OCI-LY7 (cell line): ENCODE results near the gene SH2D3A. TPM values are rescaled to one million over a fixed set of nuclear protein-coding genes. Genes with fewer than 3 reads are reported as not detected.

Experiments
- BruUV-seq: library from RNA; stranded (reverse); fragments of 400-500 nt; replicated peaks from 2 replicates; lab custom pipeline; 2021; lab: Mats Ljungman, UMichigan
- CTCF ChIA-PET: fragments of 300-600 bp; sonication (Branson Sonifier 250); formaldehyde crosslinking; loops from one replicate; lab custom pipeline; 2022; ENCODE audit warnings: antibody characterized with exemption; ENCODE audit not compliant: unreplicated experiment; lab: Charles Lee
- POLR2A ChIA-PET: fragments of 300-600 bp; sonication (Branson Sonifier 250); formaldehyde crosslinking; loops from one replicate; lab custom pipeline; 2022; ENCODE audit warnings: antibody characterized with exemption; lab: Charles Lee
- DNase-seq: peaks from one replicate; pipeline ENCODE4 v3.0.0-alpha.2; 2015; ENCODE audit warnings: low spot score
- H2AFZ ChIP-seq: fragments of 200-600 bp; sonication (generic), shearing (Covaris generic); 2 replicates; pipeline ENCODE4 v1.6.1; 2014; ENCODE audit warnings: mild to moderate bottlenecking, antibody characterized with exemption, low read length, moderate library complexity
- H3K27ac ChIP-seq: fragments of 200-600 bp; sonication (generic); 2 replicates; pipeline ENCODE4 v1.5.1; 2014; ENCODE audit warnings: mixed run types, low read depth, mild to moderate bottlenecking, moderate library complexity, low read length, inconsistent platforms; ENCODE audit not compliant: poor library complexity, severe bottlenecking
- H3K36me3 ChIP-seq: fragments of 200-600 bp; sonication (generic); 2 replicates; pipeline ENCODE4 v1.6.1; 2014; ENCODE audit warnings: mild to moderate bottlenecking, antibody characterized with exemption, low read length, moderate library complexity, mixed read lengths; ENCODE audit not compliant: insufficient read depth
- H3K4me1 ChIP-seq: fragments of 200-600 bp; sonication (generic); 2 replicates; pipeline ENCODE4 v1.5.1; 2014; ENCODE audit warnings: mild to moderate bottlenecking, low read length; ENCODE audit not compliant: insufficient read depth, poor library complexity, severe bottlenecking
- H3K4me2 ChIP-seq: fragments of 200-600 bp; sonication (generic); 2 replicates; pipeline ENCODE4 v1.6.1; 2014; ENCODE audit warnings: mild to moderate bottlenecking, low read length
- H3K4me3 ChIP-seq: fragments of 200-600 bp; sonication (generic); 2 replicates; pipeline ENCODE4 v1.5.1; 2014; ENCODE audit warnings: mild to moderate bottlenecking, low read depth, low read length; ENCODE audit not compliant: poor library complexity, severe bottlenecking
- H3K79me2 ChIP-seq: fragments of 200-600 bp; sonication (generic); 2 replicates; pipeline ENCODE4 v1.6.1; 2016; ENCODE audit warnings: low read depth, mild to moderate bottlenecking, low read length, moderate library complexity, mixed read lengths; ENCODE audit not compliant: insufficient read depth
- H3K9me2 ChIP-seq: fragments of 200-600 bp; sonication (generic); 2 replicates; pipeline ENCODE4 v1.6.1; 2016; ENCODE audit warnings: mild to moderate bottlenecking, low read length, mixed read lengths; ENCODE audit not compliant: insufficient read depth
- H3K9me3 ChIP-seq: fragments of 200-600 bp; sonication (generic); 2 replicates; pipeline ENCODE4 v1.6.1; 2014; ENCODE audit warnings: mild to moderate bottlenecking, mixed run types, low read length, mixed read lengths
- H4K20me1 ChIP-seq: fragments of 200-600 bp; sonication (generic); 2 replicates; pipeline ENCODE4 v1.6.1; 2014; ENCODE audit warnings: mild to moderate bottlenecking, antibody characterized with exemption, low read length, moderate library complexity, mixed read lengths; ENCODE audit not compliant: insufficient read depth
- CTCF ChIP-seq: fragments of 200-600 bp; sonication (generic); conservative IDR thresholded peaks from 2 replicates; pipeline ENCODE4 v1.5.1; 2014; ENCODE audit warnings: mild to moderate bottlenecking, antibody characterized with exemption, low read length, moderate library complexity, mixed read lengths
- EZH2phosphoT487 ChIP-seq: fragments of 200-600 bp; sonication (generic); IDR thresholded peaks from 2 replicates; pipeline ENCODE4 v1.6.1; 2018; ENCODE audit warnings: low read depth, borderline replicate concordance, mild to moderate bottlenecking, mixed run types, antibody characterized with exemption, low read length, moderate library complexity, mixed read lengths
- intact Hi-C: fragments of 100-400 bp; cut with micrococcal nuclease; formaldehyde crosslinking; loops from one replicate; pipeline ENCODE4 v1.10.0; 2022; ENCODE audit not compliant: unreplicated experiment
- total RNA-seq, 2 experiments: library from RNA; depleted of rRNA in 1 of 2; stranded (reverse); fragments of >200 nt in 1 of 2; shearing (Covaris generic) in 1 of 2; gene quantifications; 2 replicates each; pipeline ENCODE4 v1.2.3, GENCODE V29; 2014 to 2022

The SH2D3A gene
- total RNA-seq, 2 experiments from 2014 or later, result 7.8 to 13.3 TPM

- Histone ChIP-seq H4K20me1 (no peaks in the 10 kb centered on the region), H2AFZ (no peak overlapping the region), H3K36me3 (no peaks in the 10 kb centered on the region), H3K4me1 (peaks cover 55% of the 10 kb centered on the region), H3K9me3 (no peaks in the 10 kb centered on the region), H3K4me3 (no peak overlapping the region), H3K9me2 (no peaks in the 10 kb centered on the region), H3K4me2 (no peak overlapping the region), H3K27ac (no peak overlapping the region), H3K79me2 (no peaks in the 10 kb centered on the region)
- DNase-seq, result no peak
- no TSS peak for BruUV-seq
- CTCF ChIA-PET, result no interaction called here
- POLR2A ChIA-PET, result no interaction called here
- TF ChIP-seq EZH2phosphoT487 (no peak), CTCF (no peak)
- intact Hi-C loops, result loop anchor here (2.0 kb wide), 1 partner anchor 203 kb away; no protein-coding TSS in a partner anchor
Measured at GRCh38 chr19:6719992-6720368, 47.3 kb downstream of the SH2D3A start.

GRCh38 chr19:6719540-6719861 lies 47.7 kb downstream of the SH2D3A start:
- BruUV-seq, result no TSS peak
- no peak for TF ChIP-seq EZH2phosphoT487
- TF ChIP-seq CTCF, result no peak
- Histone ChIP-seq H3K79me2 (no peaks in the 10 kb centered on the region), H3K4me3 (no peak overlapping the region), H3K4me1 (peaks cover 50% of the 10 kb centered on the region), H4K20me1 (no peaks in the 10 kb centered on the region), H3K9me2 (no peaks in the 10 kb centered on the region), H3K4me2 (no peak overlapping the region), H3K9me3 (no peaks in the 10 kb centered on the region), H3K36me3 (no peaks in the 10 kb centered on the region), H2AFZ (no peak overlapping the region), H3K27ac (no peak overlapping the region)
- DNase-seq, result no peak
- intact Hi-C loops, result loop anchor here (2.0 kb wide), 1 partner anchor 203 kb away; no protein-coding TSS in a partner anchor
- POLR2A ChIA-PET, result no interaction called here
- CTCF ChIA-PET, result no interaction called here

GRCh38 chr19:6718741-6719539 lies 48.3 kb downstream of the SH2D3A start:
- DNase-seq, result peak; percentile 86
- Histone ChIP-seq H3K4me2 (no peak overlapping the region), H3K4me1 (peaks cover 47% of the 10 kb centered on the region), H3K4me3 (no peak overlapping the region), H3K9me3 (no peaks in the 10 kb centered on the region), H4K20me1 (no peaks in the 10 kb centered on the region), H3K36me3 (no peaks in the 10 kb centered on the region), H3K79me2 (no peaks in the 10 kb centered on the region), H2AFZ (no peak overlapping the region), H3K9me2 (no peaks in the 10 kb centered on the region), H3K27ac (no peak overlapping the region)
- intact Hi-C loops, result loop anchor here (2.0 kb wide), 1 partner anchor 202 kb away; no protein-coding TSS in a partner anchor
- TF ChIP-seq EZH2phosphoT487, result no peak
- no peak for TF ChIP-seq CTCF
- ChIA-PET POLR2A (no interaction called here), CTCF (no interaction called here)
- BruUV-seq, result no TSS peak
